Left ventricle myocardium inferior (tissue), 1 donor: ENCODE measurements around the gene TAF1L. TPM values are rescaled to one million over a fixed set of nuclear protein-coding genes. Genes with fewer than 3 reads are reported as not detected.
A peak's percentile ranks its signal among the peaks of the same experiment; 100 is the strongest.

Source experiments
- DNase-seq: peaks from one replicate; pipeline ENCODE4 v3.0.0-alpha.2; 2020
- H3K27ac ChIP-seq: fragments of 200-600 bp; replicated peaks from 2 replicates; pipeline ENCODE4 v1.8.0; 2021
- H3K27me3 ChIP-seq: fragments of 200-600 bp; 2 replicates; pipeline ENCODE4 v1.8.0; 2021; ENCODE audit warnings: low read depth
- H3K36me3 ChIP-seq: fragments of 200-600 bp; 2 replicates; pipeline ENCODE4 v1.8.0; 2021
- H3K4me1 ChIP-seq: fragments of 200-600 bp; 2 replicates; pipeline ENCODE4 v1.8.0; 2021
- H3K4me3 ChIP-seq: fragments of 200-600 bp; 2 replicates; pipeline ENCODE4 v1.8.0; 2021; ENCODE audit warnings: mild to moderate bottlenecking, moderate library complexity
- H3K9me3 ChIP-seq: fragments of 200-600 bp; replicated peaks from 2 replicates; pipeline ENCODE4 v1.8.0; 2021
- intact Hi-C: fragments of 100-400 bp; cut with micrococcal nuclease; formaldehyde crosslinking; loops from one replicate; pipeline ENCODE4 v1.11.0; 2022
- total RNA-seq: library from RNA; stranded (reverse); fragmentation: NEBNext Ultra II Directional; extraction: Animal tissue kit (Norgen Biotek cat#: 25700); gene quantifications from one replicate; pipeline ENCODE4 v1.2.1, GENCODE V29; 2021
- TF ChIP-seq, protein P1 (sequence below): fragments of 200-600 bp; IDR thresholded peaks from 2 replicates; pipeline ENCODE4 v1.8.0; 2021; ENCODE audit warnings: antibody characterized with exemption, mild to moderate bottlenecking, borderline replicate concordance
- donor health status: DM: no; HTN: yes; CAD: no; lungs with severe emphysema.

TAF1L gene
- total RNA-seq, 1 donor from 2014 or later: not detected

DNA sequence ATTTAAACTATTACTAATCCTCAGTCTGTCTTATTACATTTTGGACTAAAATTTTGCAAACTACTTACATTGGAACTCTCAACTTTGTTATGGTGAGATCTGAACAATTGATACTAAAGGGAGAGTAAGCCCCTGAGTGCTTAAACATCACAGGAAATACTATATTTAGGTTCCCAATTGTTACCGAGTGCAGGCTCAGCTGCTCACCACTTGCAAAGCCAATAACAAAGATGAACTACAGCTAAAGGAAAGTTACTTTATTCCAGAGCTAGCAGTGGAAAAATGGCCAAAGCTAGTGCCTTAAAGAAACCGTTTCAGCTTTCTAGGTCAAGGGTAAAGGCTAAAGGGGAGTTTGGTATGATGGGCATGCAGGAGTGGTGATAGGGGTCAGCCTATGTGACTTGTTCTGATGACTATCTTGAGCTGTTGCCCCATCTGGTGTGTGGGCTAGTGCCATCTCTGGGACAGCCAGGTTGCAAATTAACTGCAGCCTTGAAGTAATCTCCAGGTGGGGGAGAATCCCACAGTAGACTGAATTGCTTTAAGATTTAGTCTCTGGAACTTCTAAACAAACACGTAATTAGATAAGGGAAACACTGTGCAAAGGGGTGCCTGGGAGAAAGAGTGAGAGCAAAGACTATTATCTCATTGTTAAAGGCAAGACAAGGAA, 54.7 kb downstream of the TAF1L start:
- TF ChIP-seq, protein P1, sequence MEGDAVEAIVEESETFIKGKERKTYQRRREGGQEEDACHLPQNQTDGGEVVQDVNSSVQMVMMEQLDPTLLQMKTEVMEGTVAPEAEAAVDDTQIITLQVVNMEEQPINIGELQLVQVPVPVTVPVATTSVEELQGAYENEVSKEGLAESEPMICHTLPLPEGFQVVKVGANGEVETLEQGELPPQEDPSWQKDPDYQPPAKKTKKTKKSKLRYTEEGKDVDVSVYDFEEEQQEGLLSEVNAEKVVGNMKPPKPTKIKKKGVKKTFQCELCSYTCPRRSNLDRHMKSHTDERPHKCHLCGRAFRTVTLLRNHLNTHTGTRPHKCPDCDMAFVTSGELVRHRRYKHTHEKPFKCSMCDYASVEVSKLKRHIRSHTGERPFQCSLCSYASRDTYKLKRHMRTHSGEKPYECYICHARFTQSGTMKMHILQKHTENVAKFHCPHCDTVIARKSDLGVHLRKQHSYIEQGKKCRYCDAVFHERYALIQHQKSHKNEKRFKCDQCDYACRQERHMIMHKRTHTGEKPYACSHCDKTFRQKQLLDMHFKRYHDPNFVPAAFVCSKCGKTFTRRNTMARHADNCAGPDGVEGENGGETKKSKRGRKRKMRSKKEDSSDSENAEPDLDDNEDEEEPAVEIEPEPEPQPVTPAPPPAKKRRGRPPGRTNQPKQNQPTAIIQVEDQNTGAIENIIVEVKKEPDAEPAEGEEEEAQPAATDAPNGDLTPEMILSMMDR: no peak
- peaks cover 31% of the 10 kb centered on the region for H3K27me3 ChIP-seq
- DNase-seq: no peak
- intact Hi-C loops: loop anchor here (2.0 kb wide), 1 partner anchor 202 kb away; no protein-coding TSS in a partner anchor
- no peaks in the 10 kb centered on the region for H3K36me3 ChIP-seq
- H3K27ac ChIP-seq: no peak overlapping the region
- no peaks in the 10 kb centered on the region for H3K9me3 ChIP-seq
- no peak overlapping the region for H3K4me3 ChIP-seq
- peaks cover 6% of the 10 kb centered on the region for H3K4me1 ChIP-seq

DNA sequence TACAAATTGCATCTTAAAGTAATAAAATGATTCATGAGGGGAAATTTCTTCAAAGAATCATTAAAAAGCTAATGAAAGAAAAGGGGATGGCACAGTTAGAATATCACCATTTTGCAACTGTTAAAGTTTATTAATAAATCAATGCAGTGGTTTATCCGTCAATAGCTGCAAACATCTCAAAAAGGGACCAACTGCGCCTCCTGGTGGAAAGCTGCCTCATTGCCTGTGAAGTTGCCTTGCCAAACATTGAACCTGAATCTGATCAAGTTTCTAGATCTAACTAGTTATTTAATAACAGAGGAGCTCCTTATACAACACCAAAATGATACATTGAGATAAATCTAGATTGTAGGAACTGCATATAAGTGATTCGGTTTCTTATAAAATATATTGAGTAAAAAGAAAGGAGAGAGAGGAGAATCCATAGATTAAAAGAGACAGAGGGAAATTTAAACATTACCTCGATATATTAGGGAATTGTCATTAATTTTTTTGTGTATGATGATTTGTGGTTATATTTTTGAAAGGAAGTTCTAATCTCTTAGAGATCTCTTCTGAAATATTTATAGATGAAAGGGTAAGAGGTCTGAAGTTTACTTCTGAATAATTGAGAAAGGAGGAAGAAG, 55.6 kb downstream of the TAF1L start:
- TF ChIP-seq, protein P1: peak; percentile 94
- Histone ChIP-seq H3K27ac (no peak overlapping the region), H3K36me3 (no peaks in the 10 kb centered on the region), H3K27me3 (peaks cover 29% of the 10 kb centered on the region), H3K4me3 (no peak overlapping the region), H3K9me3 (no peaks in the 10 kb centered on the region), H3K4me1 (peaks cover 6% of the 10 kb centered on the region)
- intact Hi-C loops: loop anchor here (2.0 kb wide), 1 partner anchor 201 kb away; no protein-coding TSS in a partner anchor
- peak; percentile 61 for DNase-seq

Other genes with a start within 250 kb of the TAF1L start
- gene RIGI, start 109.5 kb downstream of the TAF1L start, total RNA-seq: 3.8 TPM
- gene SMIM27, start 83.3 kb downstream of the TAF1L start, total RNA-seq: 17.3 TPM
- gene TOPORS, start 83.1 kb downstream of the TAF1L start, total RNA-seq: 8.4 TPM
- 174 TPM for gene NDUFB6, start 62.5 kb downstream of the TAF1L start, total RNA-seq
- not detected for gene TMEM215, start 147.9 kb upstream of the TAF1L start, total RNA-seq